OCI-M2 (cell line): ENCODE measurements around the gene IGHMBP2.

Source experiments
- DNase-seq: peaks from one replicate; lab custom pipeline; 2025; ENCODE audit not compliant: unreplicated experiment; lab: John Stamatoyannopoulos, UW

Gene IGHMBP2

DNA sequence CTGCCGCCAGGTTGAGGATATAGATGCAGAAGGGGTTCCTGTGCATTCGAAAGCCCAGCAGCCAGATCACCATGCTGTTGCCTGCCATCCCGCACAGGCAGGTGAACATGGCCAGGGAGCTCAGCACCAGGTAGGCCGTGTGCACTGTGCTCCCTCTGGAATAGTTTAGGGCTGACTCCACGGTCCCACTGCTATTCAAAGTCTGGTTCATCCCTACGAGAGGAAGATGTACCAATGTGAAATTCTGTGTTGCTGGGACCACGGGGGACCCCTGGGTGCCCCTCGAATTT is 77.0 kb downstream of the IGHMBP2 start, which contains the start of gene MRGPRD:
Gene MRGPRD, minus strand, starts transcription at position 211 of the 290 bp plus-strand sequence. Its CDS starts 0 bp downstream, at position 211.
- no peak for DNase-seq

DNA sequence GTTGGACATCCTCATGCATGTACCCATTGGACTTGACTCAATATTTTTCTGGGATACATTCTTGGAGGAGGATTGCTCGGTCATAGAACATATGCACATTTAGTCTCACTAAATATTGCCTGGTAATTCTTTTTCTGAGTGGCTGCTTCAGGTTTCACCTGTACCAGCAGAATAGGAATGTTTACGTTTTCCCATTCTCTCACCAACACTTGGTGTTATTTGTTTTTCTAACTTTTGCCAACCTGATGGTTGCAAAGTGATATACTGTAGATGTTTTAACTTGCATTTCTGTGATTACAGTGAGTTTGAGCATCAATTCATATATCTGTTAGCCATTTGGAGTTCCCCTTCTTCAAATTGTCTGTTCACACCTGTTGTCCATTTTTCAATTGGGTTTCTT is 78.4 kb downstream of the IGHMBP2 start:
- DNase-seq: no peak

DNA sequence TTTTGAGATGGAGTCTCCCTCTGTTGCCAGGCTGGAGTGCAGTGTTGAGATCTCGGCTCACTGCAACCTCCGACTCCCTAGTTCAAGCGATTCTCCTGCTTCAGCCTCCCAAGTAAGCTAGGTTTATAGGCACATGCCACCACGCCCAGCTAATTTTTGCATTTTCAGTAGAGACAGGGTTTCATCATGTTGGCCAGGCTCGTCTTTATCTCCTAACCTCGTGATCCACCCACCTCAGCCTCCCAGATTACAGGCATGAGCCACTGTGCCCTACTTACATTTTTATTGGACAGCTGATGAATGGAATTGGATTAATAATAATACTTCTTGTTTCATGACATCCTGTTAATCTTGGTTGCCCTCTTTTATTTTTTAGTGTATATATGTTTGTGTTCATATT is 80.1 kb downstream of the IGHMBP2 start:
- no peak for DNase-seq

DNA sequence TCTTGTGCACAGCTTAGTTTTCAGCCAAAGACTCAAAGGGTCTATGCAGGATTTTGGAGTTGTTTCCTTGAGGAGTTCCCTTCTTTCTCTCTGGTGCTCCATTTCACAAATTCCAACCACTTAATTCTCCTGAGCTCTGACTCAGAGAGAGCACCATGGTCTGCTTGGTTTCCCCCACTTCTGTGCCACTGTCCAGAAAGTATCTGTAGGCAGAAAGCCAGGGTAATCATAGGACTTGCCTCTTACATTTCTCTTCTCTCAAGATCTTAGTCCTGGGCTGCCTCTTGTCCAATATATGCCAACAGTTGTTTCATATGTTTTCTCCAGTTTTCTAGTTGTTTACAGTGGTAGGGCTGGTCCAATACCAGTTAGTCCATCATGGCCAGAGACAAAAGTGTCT is 83.5 kb downstream of the IGHMBP2 start:
- DNase-seq: no peak

DNA sequence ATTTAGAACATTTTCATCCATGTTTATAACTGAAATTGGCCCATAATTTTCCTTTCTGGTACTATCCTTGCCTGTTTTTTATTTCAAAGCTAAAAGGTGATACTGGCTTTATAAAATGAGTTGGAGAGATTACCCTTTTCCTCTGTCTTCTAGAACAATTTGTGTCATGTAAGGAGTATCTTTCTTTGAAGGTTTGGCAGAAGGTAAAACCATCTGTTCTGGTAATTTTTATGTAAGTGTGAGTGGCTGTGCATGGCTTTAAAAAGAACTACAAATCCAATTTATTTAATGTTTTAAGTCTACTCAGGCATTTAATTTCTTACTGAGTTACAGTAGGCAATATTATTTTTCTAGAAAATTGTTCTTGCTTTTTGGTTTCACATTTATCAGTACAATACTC is 84.8 kb downstream of the IGHMBP2 start:
- no peak for DNase-seq
